OCI-LY1 (cell line): Measurements from ENCODE around the gene DCC.
"Not testable (repeated sequence)": the region's sequence is repeated elsewhere in the genome, so short reads cannot be mapped to it uniquely, and the experiment has no call there.

ENCODE experiments used
- H2AFZ ChIP-seq: fragments of 200-600 bp; sonication (generic), shearing (Covaris generic); 2 replicates; pipeline ENCODE4 v1.6.0; 2014; ENCODE audit warnings: antibody characterized with exemption, mild to moderate bottlenecking, low read length
- H3F3A ChIP-seq: fragments of 200-600 bp; sonication (generic), shearing (Covaris generic); 2 replicates; pipeline ENCODE4 v1.6.0; 2014; ENCODE audit warnings: mild to moderate bottlenecking, antibody characterized with exemption, low read length, moderate library complexity; ENCODE audit not compliant: insufficient read depth
- H3K27ac ChIP-seq: fragments of 200-600 bp; sonication (generic); 2 replicates; pipeline ENCODE4 v1.5.1; 2014; ENCODE audit warnings: low read length, mixed run types, mild to moderate bottlenecking, low read depth; ENCODE audit not compliant: poor library complexity, severe bottlenecking
- H3K27me3 ChIP-seq: fragments of 200-600 bp; sonication (generic); 2 replicates; pipeline ENCODE4 v1.6.0; 2014; ENCODE audit warnings: antibody characterized with exemption, mild to moderate bottlenecking, low read length, moderate library complexity; ENCODE audit not compliant: insufficient read depth
- H3K36me3 ChIP-seq: fragments of 200-600 bp; sonication (generic); 2 replicates; pipeline ENCODE4 v1.6.1; 2014; ENCODE audit warnings: mild to moderate bottlenecking, antibody characterized with exemption, low read length, moderate library complexity, mixed read lengths; ENCODE audit not compliant: insufficient read depth
- H3K4me1 ChIP-seq: fragments of 200-600 bp; sonication (generic); 2 replicates; pipeline ENCODE4 v1.5.1; 2014; ENCODE audit warnings: mild to moderate bottlenecking, low read length, moderate library complexity; ENCODE audit not compliant: insufficient read depth, severe bottlenecking
- H3K4me2 ChIP-seq: fragments of 200-600 bp; sonication (generic), shearing (Covaris generic); 2 replicates; pipeline ENCODE4 v1.6.1; 2014; ENCODE audit warnings: low read length
- H3K4me3 ChIP-seq: fragments of 200-600 bp; sonication (generic); 2 replicates; pipeline ENCODE4 v1.5.1; 2014; ENCODE audit warnings: low read length, low read depth, mild to moderate bottlenecking, mixed read lengths; ENCODE audit not compliant: poor library complexity, severe bottlenecking
- H3K79me2 ChIP-seq: fragments of 200-600 bp; shearing (Covaris generic); 2 replicates; pipeline ENCODE4 v1.6.1; 2016; ENCODE audit warnings: mixed run types, low read length, mixed read lengths; ENCODE audit not compliant: insufficient read depth
- H3K9ac ChIP-seq: fragments of 200-600 bp; sonication (generic), shearing (Covaris generic); 2 replicates; pipeline ENCODE4 v1.6.1; 2014; ENCODE audit warnings: mild to moderate bottlenecking, low read length, mixed read lengths
- H3K9me2 ChIP-seq: fragments of 200-600 bp; sonication (generic), shearing (Covaris generic); 2 replicates; pipeline ENCODE4 v1.6.1; 2014; ENCODE audit warnings: low read depth, mild to moderate bottlenecking, low read length, mixed read lengths
- H3K9me3 ChIP-seq: fragments of 200-600 bp; shearing (Covaris generic); 2 replicates; pipeline ENCODE4 v1.6.1; 2014; ENCODE audit warnings: low read length, mixed read lengths
- H4K20me1 ChIP-seq: fragments of 200-600 bp; sonication (generic), shearing (Covaris generic); 2 replicates; pipeline ENCODE4 v1.6.0; 2016; ENCODE audit warnings: mild to moderate bottlenecking, low read length; ENCODE audit not compliant: insufficient read depth
- CTCF ChIP-seq: fragments of 200-600 bp; sonication (generic), shearing (Covaris generic); IDR thresholded peaks from 2 replicates; pipeline ENCODE4 v1.5.1; 2017; ENCODE audit warnings: mild to moderate bottlenecking, antibody characterized with exemption, low read length, moderate library complexity, mixed read lengths
- EZH2 ChIP-seq: fragments of 200-600 bp; sonication (generic), shearing (Covaris generic); IDR thresholded peaks from 2 replicates; pipeline ENCODE4 v1.8.0; 2017; ENCODE audit warnings: borderline replicate concordance, mixed run types, mild to moderate bottlenecking, antibody characterized with exemption, low read length, moderate library complexity, mixed read lengths

DCC gene

GRCh38 chr18:52363861-52364260 lies 23.9 kb downstream of the DCC start:
- Histone ChIP-seq H3K4me2 (no peak overlapping the region), H3F3A (no peaks in the 10 kb centered on the region), H4K20me1 (no peaks in the 10 kb centered on the region), H3K9me3 (no peaks in the 10 kb centered on the region), H3K27ac (no peak overlapping the region), H2AFZ (no peak overlapping the region), H3K4me1 (no peaks in the 10 kb centered on the region), H3K36me3 (no peaks in the 10 kb centered on the region), H3K4me3 (no peak overlapping the region), H3K9me2 (no peaks in the 10 kb centered on the region), H3K79me2 (no peaks in the 10 kb centered on the region), H3K27me3 (no peaks in the 10 kb centered on the region), H3K9ac (no peak overlapping the region)
- TF ChIP-seq CTCF: no peak
- no peak for TF ChIP-seq EZH2

DNA sequence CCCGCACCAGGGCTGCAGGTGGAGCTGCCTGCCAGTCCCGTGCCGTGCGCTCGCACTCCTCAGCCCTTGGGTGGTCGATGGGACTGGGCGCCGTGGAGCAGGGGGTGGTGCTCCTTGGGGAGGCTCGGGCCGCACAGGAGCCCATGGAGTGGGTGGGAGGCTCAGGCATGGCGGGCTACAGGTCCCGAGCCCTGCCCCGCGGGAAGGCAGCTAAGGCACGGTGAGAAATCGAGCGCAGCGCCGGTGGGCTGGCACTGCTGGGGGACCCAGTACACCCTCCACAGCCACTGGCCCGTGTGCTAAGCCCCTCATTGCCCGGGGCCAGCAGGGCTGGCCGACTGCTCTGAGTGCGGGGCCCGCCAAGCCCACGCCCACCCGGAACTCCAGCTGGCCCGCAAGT lies 26.9 kb downstream of the DCC start:
- not testable (repeated sequence) for H3K9me2 ChIP-seq, H4K20me1 ChIP-seq, H3K36me3 ChIP-seq, H3K9me3 ChIP-seq, H3K27me3 ChIP-seq, H2AFZ ChIP-seq, H3K27ac ChIP-seq, H3K9ac ChIP-seq, H3K79me2 ChIP-seq, H3K4me2 ChIP-seq, H3F3A ChIP-seq, H3K4me3 ChIP-seq, H3K4me1 ChIP-seq

GRCh38 chr18:52367953-52368742 lies 28.2 kb downstream of the DCC start:
- Histone ChIP-seq H3K9ac (no peak overlapping the region), H3K9me2 (no peaks in the 10 kb centered on the region), H3K36me3 (no peaks in the 10 kb centered on the region), H3K79me2 (no peaks in the 10 kb centered on the region), H3K4me3 (no peak overlapping the region), H3K4me1 (no peaks in the 10 kb centered on the region), H3F3A (no peaks in the 10 kb centered on the region), H3K27me3 (no peaks in the 10 kb centered on the region), H2AFZ (no peak overlapping the region), H3K27ac (no peak overlapping the region), H3K9me3 (no peaks in the 10 kb centered on the region), H4K20me1 (no peaks in the 10 kb centered on the region), H3K4me2 (no peak overlapping the region)
- TF ChIP-seq EZH2 (no peak), CTCF (no peak)

DNA sequence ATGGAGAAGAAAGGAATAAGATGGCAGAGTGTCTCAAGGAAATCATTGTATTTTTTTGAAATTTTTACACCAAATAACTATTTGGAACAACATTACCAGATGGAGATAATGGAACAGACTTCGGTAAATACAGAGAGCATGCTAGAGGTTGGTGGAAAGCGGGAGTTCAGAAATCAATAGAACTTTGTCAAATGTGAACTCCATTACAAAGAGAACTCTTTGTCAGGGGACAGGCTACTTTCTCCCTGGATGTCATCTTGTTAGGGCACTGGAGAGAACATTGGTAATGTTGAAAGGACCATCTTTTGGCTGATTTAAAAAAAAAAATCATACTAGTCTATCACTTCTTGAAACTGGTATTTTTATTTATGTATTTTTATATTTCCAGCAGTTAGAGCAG lies 30.8 kb downstream of the DCC start:
- no peak overlapping the region for H2AFZ ChIP-seq
- no peaks in the 10 kb centered on the region for H3K4me1 ChIP-seq
- no peaks in the 10 kb centered on the region for H4K20me1 ChIP-seq
- H3K27me3 ChIP-seq: no peaks in the 10 kb centered on the region
- no peak overlapping the region for H3K27ac ChIP-seq
- H3K9ac ChIP-seq: no peak overlapping the region
- H3K4me2 ChIP-seq: no peak overlapping the region
- H3K9me2 ChIP-seq: no peaks in the 10 kb centered on the region
- no peak for TF ChIP-seq CTCF
- no peak for TF ChIP-seq EZH2
- H3K79me2 ChIP-seq: no peaks in the 10 kb centered on the region
- H3K4me3 ChIP-seq: no peak overlapping the region
- no peaks in the 10 kb centered on the region for H3K9me3 ChIP-seq
- no peaks in the 10 kb centered on the region for H3F3A ChIP-seq
- H3K36me3 ChIP-seq: no peaks in the 10 kb centered on the region
